Panc1 (cell line): ENCODE data around the gene CPPED1. TPM values are rescaled to one million over a fixed set of nuclear protein-coding genes. Genes with fewer than 3 reads are reported as not detected.

Experiments used
- ATAC-seq: fragments of 200-7000 bp; cut with Tn5 transposase; 2 replicates; pipeline ENCODE4 v1.9.1; 2020; ENCODE audit warnings: mild to moderate bottlenecking, moderate library complexity
- BruUV-seq: library from RNA; stranded (reverse); fragments of 400-500 nt; replicated peaks from 2 replicates; lab custom pipeline; 2021; lab: Mats Ljungman, UMichigan
- CTCF ChIA-PET: fragments of 300-600 bp; sonication (Branson Sonifier 250); formaldehyde crosslinking; loops from one replicate; lab custom pipeline; 2022; ENCODE audit warnings: antibody characterized with exemption; lab: Charles Lee
- POLR2A ChIA-PET: fragments of 300-600 bp; sonication (Branson Sonifier 250); formaldehyde crosslinking; loops from one replicate; lab custom pipeline; 2022; ENCODE audit warnings: antibody characterized with exemption; lab: Charles Lee
- DNase-seq: peaks from one replicate; pipeline ENCODE4 v3.0.0-alpha.2; 2010; ENCODE audit warnings: low read depth, low spot score
- H3K27ac ChIP-seq: 2 replicates; pipeline ENCODE4 v1.5.1; 2011; ENCODE audit warnings: mild to moderate bottlenecking, low read length, inconsistent platforms
- H3K27me3 ChIP-seq: fragments of 200-500 bp; sonication (Bioruptor generic); 2 replicates; pipeline ENCODE4 v1.6.0; 2014; ENCODE audit warnings: low read length, inconsistent platforms; ENCODE audit not compliant: control insufficient read depth, insufficient read depth
- H3K36me3 ChIP-seq: fragments of 200-500 bp; sonication (Bioruptor generic); 2 replicates; pipeline ENCODE4 v1.5.1; 2014; ENCODE audit warnings: inconsistent platforms, mild to moderate bottlenecking, low read length, moderate library complexity; ENCODE audit not compliant: control insufficient read depth, insufficient read depth
- H3K4me1 ChIP-seq: 2 replicates; pipeline ENCODE4 v1.5.1; 2011; ENCODE audit warnings: inconsistent platforms, mild to moderate bottlenecking, low read length, moderate library complexity; ENCODE audit not compliant: control insufficient read depth, insufficient read depth
- H3K4me3 ChIP-seq, 2 experiments: 2 replicates each; pipeline ENCODE4 v1.5.1; 2011 to 2012; ENCODE audit warnings: low read depth in 2 of 2, low read length in 2 of 2, mild to moderate bottlenecking in 2 of 2, inconsistent platforms in 1 of 2, moderate library complexity in 1 of 2
- H3K9me3 ChIP-seq: fragments of 200-500 bp; sonication (Bioruptor generic); 2 replicates; pipeline ENCODE4 v1.5.1; 2014; ENCODE audit warnings: low read depth, mild to moderate bottlenecking, inconsistent platforms, low read length, moderate library complexity; ENCODE audit not compliant: control insufficient read depth, insufficient read depth
- CTCF ChIP-seq: fragments of 450-650 bp; IDR thresholded peaks from 2 replicates; pipeline ENCODE4 v1.5.1; 2017; ENCODE audit warnings: mild to moderate bottlenecking
- POLR2AphosphoS5 ChIP-seq: IDR thresholded peaks from 2 replicates; pipeline ENCODE4 v1.6.1; 2012; ENCODE audit warnings: mild to moderate bottlenecking, low read depth, low read length, moderate library complexity
- SIN3A ChIP-seq: IDR thresholded peaks from 2 replicates; pipeline ENCODE4 v1.6.1; 2012; ENCODE audit warnings: low read depth, mild to moderate bottlenecking, low read length, moderate library complexity, borderline replicate concordance; ENCODE audit not compliant: insufficient read depth
- TCF7L2 ChIP-seq: IDR thresholded peaks from 2 replicates; pipeline ENCODE4 v1.6.1; 2011; ENCODE audit warnings: mild to moderate bottlenecking, low read depth, low read length, inconsistent platforms
- in situ Hi-C: cut with HindIII; loops from 2 replicates; pipeline ENCODE4 v1.10.0; 2016; ENCODE audit warnings: low sequenced_read_pairs, low pct_unique_long_range_greater_than_20kb
- intact Hi-C: fragments of 100-400 bp; cut with micrococcal nuclease; formaldehyde crosslinking; loops from one replicate; pipeline ENCODE4 v1.10.0; 2022; ENCODE audit not compliant: unreplicated experiment
- total RNA-seq: library from RNA; stranded (reverse); gene quantifications from one replicate; pipeline ENCODE4 v1.2.1, GENCODE V29; 2021; ENCODE audit not compliant: unreplicated experiment
- TF ChIP-seq, protein P1 (sequence below), 2 experiments: IDR thresholded peaks; 2 replicates each; pipeline ENCODE4 v1.6.1; 2011 to 2012; ENCODE audit warnings: low read depth in 2 of 2, control low read depth in 1 of 2, low read length in 1 of 2, mild to moderate bottlenecking in 1 of 2, moderate library complexity in 1 of 2; ENCODE audit not compliant: insufficient read depth in 1 of 2

Gene CPPED1
- total RNA-seq, 1 experiment from 2014 or later: 12.5 TPM

DNA sequence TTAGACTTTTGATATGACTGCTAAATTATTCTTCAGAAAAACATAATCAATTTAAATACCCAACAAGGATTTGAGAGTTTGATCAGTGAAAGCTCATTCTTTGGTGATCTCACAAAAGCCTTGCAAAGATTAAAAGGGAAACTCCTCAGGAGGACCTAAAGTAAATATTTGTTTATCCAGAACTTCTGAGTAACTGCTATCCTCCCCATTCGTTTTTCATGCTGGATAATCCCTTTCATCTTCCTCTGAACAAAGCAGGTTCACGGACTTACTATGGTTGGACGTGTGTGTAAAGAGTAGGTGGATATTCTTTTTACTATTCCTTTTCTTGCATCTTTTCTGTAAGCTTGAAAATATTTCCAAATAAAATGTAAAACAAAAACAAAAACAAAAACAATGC lies 124.7 kb downstream of the CPPED1 start:
- H3K36me3 ChIP-seq: no peaks in the 10 kb centered on the region
- ATAC-seq: no peak
- BruUV-seq: no TSS peak
- no peak overlapping the region for H3K27ac ChIP-seq
- POLR2A ChIA-PET: no interaction called here
- no peaks in the 10 kb centered on the region for H3K4me1 ChIP-seq
- TF ChIP-seq CTCF: no peak
- TF ChIP-seq SIN3A: no peak
- no peak for TF ChIP-seq POLR2AphosphoS5
- TF ChIP-seq, protein P1, sequence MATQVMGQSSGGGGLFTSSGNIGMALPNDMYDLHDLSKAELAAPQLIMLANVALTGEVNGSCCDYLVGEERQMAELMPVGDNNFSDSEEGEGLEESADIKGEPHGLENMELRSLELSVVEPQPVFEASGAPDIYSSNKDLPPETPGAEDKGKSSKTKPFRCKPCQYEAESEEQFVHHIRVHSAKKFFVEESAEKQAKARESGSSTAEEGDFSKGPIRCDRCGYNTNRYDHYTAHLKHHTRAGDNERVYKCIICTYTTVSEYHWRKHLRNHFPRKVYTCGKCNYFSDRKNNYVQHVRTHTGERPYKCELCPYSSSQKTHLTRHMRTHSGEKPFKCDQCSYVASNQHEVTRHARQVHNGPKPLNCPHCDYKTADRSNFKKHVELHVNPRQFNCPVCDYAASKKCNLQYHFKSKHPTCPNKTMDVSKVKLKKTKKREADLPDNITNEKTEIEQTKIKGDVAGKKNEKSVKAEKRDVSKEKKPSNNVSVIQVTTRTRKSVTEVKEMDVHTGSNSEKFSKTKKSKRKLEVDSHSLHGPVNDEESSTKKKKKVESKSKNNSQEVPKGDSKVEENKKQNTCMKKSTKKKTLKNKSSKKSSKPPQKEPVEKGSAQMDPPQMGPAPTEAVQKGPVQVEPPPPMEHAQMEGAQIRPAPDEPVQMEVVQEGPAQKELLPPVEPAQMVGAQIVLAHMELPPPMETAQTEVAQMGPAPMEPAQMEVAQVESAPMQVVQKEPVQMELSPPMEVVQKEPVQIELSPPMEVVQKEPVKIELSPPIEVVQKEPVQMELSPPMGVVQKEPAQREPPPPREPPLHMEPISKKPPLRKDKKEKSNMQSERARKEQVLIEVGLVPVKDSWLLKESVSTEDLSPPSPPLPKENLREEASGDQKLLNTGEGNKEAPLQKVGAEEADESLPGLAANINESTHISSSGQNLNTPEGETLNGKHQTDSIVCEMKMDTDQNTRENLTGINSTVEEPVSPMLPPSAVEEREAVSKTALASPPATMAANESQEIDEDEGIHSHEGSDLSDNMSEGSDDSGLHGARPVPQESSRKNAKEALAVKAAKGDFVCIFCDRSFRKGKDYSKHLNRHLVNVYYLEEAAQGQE (IDR thresholded peaks at IDR 0.05; ENCODE audit: insufficient read depth in 1 of 2, low read depth in 2 of 2, low read length in 1 of 2): no peak
- TF ChIP-seq TCF7L2: no peak
- no peaks in the 10 kb centered on the region for H3K9me3 ChIP-seq
- H3K4me3 ChIP-seq: no peak overlapping the region
- in situ Hi-C loops: no loop called here
- no peak for DNase-seq
- H3K27me3 ChIP-seq: no peaks in the 10 kb centered on the region
- CTCF ChIA-PET: no interaction called here
- intact Hi-C loops: no loop called here

- Histone ChIP-seq H3K4me1 (no peaks in the 10 kb centered on the region), H3K4me3 (no peak overlapping the region), H3K27me3 (no peaks in the 10 kb centered on the region), H3K36me3 (no peaks in the 10 kb centered on the region), H3K9me3 (no peaks in the 10 kb centered on the region), H3K27ac (no peak overlapping the region)
- no peak for ATAC-seq
- POLR2A ChIA-PET: no interaction called here
- no TSS peak for BruUV-seq
- TF ChIP-seq SIN3A: no peak
- TF ChIP-seq TCF7L2: no peak
- no peak for TF ChIP-seq CTCF
- TF ChIP-seq, protein P1 (IDR thresholded peaks at IDR 0.05; ENCODE audit: insufficient read depth in 1 of 2, low read depth in 2 of 2, low read length in 1 of 2): no peak
- no peak for TF ChIP-seq POLR2AphosphoS5
- in situ Hi-C loops: no loop called here
- CTCF ChIA-PET: no interaction called here
- intact Hi-C loops: no loop called here
- no peak for DNase-seq
Measured at GRCh38 chr16:12677502-12677901, 126.2 kb downstream of the CPPED1 start.
